OCI-LY1 (cell line): ENCODE measurements around the gene ZBP1.

Experiments
- EZH2 ChIP-seq: fragments of 200-600 bp; sonication (generic), shearing (Covaris generic); IDR thresholded peaks from 2 replicates; pipeline ENCODE4 v1.8.0; 2017; ENCODE audit warnings: borderline replicate concordance, mixed run types, mild to moderate bottlenecking, antibody characterized with exemption, low read length, moderate library complexity, mixed read lengths
- TF ChIP-seq, protein P1 (sequence below): fragments of 200-600 bp; sonication (generic), shearing (Covaris generic); IDR thresholded peaks from 2 replicates; pipeline ENCODE4 v1.5.1; 2017; ENCODE audit warnings: mild to moderate bottlenecking, antibody characterized with exemption, low read length, moderate library complexity, mixed read lengths

DNA sequence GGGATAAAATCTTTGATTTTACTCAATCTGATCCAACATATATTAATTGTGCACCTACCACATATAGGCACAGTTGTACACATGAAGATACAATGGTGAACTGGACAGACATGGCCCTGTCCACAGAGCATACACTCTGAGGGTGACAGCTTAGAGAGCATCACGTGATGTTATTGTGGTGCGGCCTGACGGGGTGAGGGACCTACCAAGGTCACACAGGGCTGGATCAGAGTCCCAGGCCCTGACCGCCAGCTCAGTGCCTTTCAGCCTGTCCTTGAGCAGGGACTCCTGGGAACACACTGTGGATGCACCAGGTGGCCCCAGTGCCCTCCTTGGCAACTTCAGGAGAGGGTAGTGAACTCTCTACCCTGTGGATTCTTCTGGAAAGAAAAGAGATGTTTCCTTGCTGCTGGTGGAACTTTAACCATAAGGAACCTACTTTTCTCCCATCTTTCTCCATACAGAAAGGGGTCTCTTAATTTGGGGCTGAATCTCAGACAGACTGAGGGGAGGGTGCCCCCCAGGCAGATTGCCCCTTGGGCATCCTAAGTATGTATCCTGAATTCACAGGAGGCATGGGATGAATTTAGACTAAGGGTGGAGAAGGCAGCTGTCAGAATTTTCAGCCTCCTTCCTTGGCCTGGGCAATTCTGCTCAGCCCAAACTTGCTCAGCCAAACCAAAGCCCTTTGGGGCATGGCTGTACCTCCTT, 32.8 kb downstream of the ZBP1 start:
- TF ChIP-seq, protein P1, sequence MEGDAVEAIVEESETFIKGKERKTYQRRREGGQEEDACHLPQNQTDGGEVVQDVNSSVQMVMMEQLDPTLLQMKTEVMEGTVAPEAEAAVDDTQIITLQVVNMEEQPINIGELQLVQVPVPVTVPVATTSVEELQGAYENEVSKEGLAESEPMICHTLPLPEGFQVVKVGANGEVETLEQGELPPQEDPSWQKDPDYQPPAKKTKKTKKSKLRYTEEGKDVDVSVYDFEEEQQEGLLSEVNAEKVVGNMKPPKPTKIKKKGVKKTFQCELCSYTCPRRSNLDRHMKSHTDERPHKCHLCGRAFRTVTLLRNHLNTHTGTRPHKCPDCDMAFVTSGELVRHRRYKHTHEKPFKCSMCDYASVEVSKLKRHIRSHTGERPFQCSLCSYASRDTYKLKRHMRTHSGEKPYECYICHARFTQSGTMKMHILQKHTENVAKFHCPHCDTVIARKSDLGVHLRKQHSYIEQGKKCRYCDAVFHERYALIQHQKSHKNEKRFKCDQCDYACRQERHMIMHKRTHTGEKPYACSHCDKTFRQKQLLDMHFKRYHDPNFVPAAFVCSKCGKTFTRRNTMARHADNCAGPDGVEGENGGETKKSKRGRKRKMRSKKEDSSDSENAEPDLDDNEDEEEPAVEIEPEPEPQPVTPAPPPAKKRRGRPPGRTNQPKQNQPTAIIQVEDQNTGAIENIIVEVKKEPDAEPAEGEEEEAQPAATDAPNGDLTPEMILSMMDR, result no peak
- TF ChIP-seq EZH2, result no peak
